ENCODE results near the gene SCP2. TPM values are rescaled to one million over a fixed set of nuclear protein-coding genes. Genes with fewer than 3 reads are reported as not detected.

The SCP2 gene
- total and polyA plus RNA-seq, 8 donors, result 45.7 to 110 (median 70.4) TPM

GRCh38 chr1:52915211-52915854, 11.7 kb upstream of the SCP2 start:
- no peak for TF ChIP-seq CTCF (IDR thresholded peaks at IDR 0.05)
- FAIRE-seq (no peak), ATAC-seq (no peak), DNase-seq (no peak)
- H3K4me3 ChIP-seq, result no peak overlapping the region
- no peaks in the 10 kb centered on the region for H3K27me3 ChIP-seq
- intact Hi-C loops (cut with DNase I), result loop anchor here in 1 of 3 donors (10.0 kb wide), 1 partner anchor 269 kb away; no protein-coding TSS in a partner anchor
- no peaks in the 10 kb centered on the region for H3K36me3 ChIP-seq
- H3K4me1 ChIP-seq, result no peaks in the 10 kb centered on the region
- H3K27ac ChIP-seq, result no peak overlapping the region
- WGBS, 2 donors, result 84 to 85% methylated on average over 2 of the region's 2 CpGs
- H3K9me3 ChIP-seq, result no peaks in the 10 kb centered on the region

GRCh38 chr1:52915855-52916220, 11.2 kb upstream of the SCP2 start:
- no peak for TF ChIP-seq CTCF (IDR thresholded peaks at IDR 0.05)
- H3K27ac ChIP-seq, result no peak overlapping the region
- intact Hi-C loops (cut with DNase I), result loop anchor here in 1 of 3 donors (10.0 kb wide), 1 partner anchor 269 kb away; no protein-coding TSS in a partner anchor

GRCh38 chr1:52916241-52916975, 10.7 kb upstream of the SCP2 start:
- intact Hi-C loops (cut with DNase I), result loop anchor here in 1 of 3 donors (10.0 kb wide), 1 partner anchor 268 kb away; no protein-coding TSS in a partner anchor
- Histone ChIP-seq H3K4me1 (no peaks in the 10 kb centered on the region), H3K27ac (no peak overlapping the region), H3K9me3 (no peaks in the 10 kb centered on the region), H3K27me3 (no peaks in the 10 kb centered on the region), H3K4me3 (no peak overlapping the region), H3K36me3 (no peaks in the 10 kb centered on the region)
- 69 to 72% methylated on average over 10 of the region's 10 CpGs for WGBS, 2 donors
- DNase-seq (no peak), ATAC-seq (no peak), FAIRE-seq (no peak)
- TF ChIP-seq CTCF (IDR thresholded peaks at IDR 0.05), result no peak

More at GRCh38 chr1:52915855-52916220, 11.2 kb upstream of the SCP2 start:
- Histone ChIP-seq H3K4me1 (no peaks in the 10 kb centered on the region), H3K27me3 (no peaks in the 10 kb centered on the region), H3K4me3 (no peak overlapping the region), H3K36me3 (no peaks in the 10 kb centered on the region), H3K9me3 (no peaks in the 10 kb centered on the region)
- FAIRE-seq (no peak), DNase-seq (no peak), ATAC-seq (no peak)
- WGBS, 2 donors, result 67 to 68% methylated on average over 7 of the region's 7 CpGs

GRCh38 chr1:52917156-52917555, 9.9 kb upstream of the SCP2 start:
- no peaks in the 10 kb centered on the region for H3K9me3 ChIP-seq
- FAIRE-seq, result no peak
- WGBS, 2 donors, result 91 to 93% methylated on average over 7 of the region's 7 CpGs
- H3K4me1 ChIP-seq, result no peaks in the 10 kb centered on the region
- H3K27ac ChIP-seq, result no peak overlapping the region
- no peak for ATAC-seq
- no peak for TF ChIP-seq CTCF (IDR thresholded peaks at IDR 0.05)
- H3K27me3 ChIP-seq, result no peaks in the 10 kb centered on the region
- intact Hi-C loops (cut with DNase I), result loop anchor here in 1 of 3 donors (10.0 kb wide), 1 partner anchor 268 kb away; no protein-coding TSS in a partner anchor
- no peak overlapping the region for H3K4me3 ChIP-seq
- H3K36me3 ChIP-seq, result no peaks in the 10 kb centered on the region
- no peak for DNase-seq

Data from pancreas (tissue), 10 donors.